Suprapubic skin (tissue), 4 donors: ENCODE measurements around the gene MRPS10. TPM values are rescaled to one million over a fixed set of nuclear protein-coding genes. Genes with fewer than 3 reads are reported as not detected.
A peak's percentile ranks its signal among the peaks of the same experiment; 100 is the strongest.

Source experiments
- DNase-seq, 2 donors: peaks; one replicate each; pipeline ENCODE4 v3.0.0-alpha.2; 2019; ENCODE audit warnings: low spot score in 2 of 2
- H3K27ac ChIP-seq: fragments of 200-600 bp; sonication (generic); one replicate; pipeline ENCODE4 v1.5.1; 2019
- H3K27me3 ChIP-seq: fragments of 200-600 bp; sonication (generic); one replicate; pipeline ENCODE4 v1.5.1; 2019
- H3K36me3 ChIP-seq: fragments of 200-600 bp; sonication (generic); one replicate; pipeline ENCODE4 v1.5.1; 2019
- H3K4me1 ChIP-seq: fragments of 200-600 bp; sonication (generic); one replicate; pipeline ENCODE4 v1.5.1; 2019
- H3K4me3 ChIP-seq: fragments of 200-600 bp; sonication (generic); one replicate; pipeline ENCODE4 v1.5.1; 2019; ENCODE audit warnings: mild to moderate bottlenecking
- H3K9me3 ChIP-seq: fragments of 200-600 bp; sonication (generic); one replicate; pipeline ENCODE4 v1.5.1; 2019
- EP300 ChIP-seq: sonication (generic); formaldehyde crosslinking; IDR thresholded peaks from one replicate; pipeline ENCODE4 v1.6.1; 2017; ENCODE audit warnings: antibody characterized with exemption
- POLR2A ChIP-seq, 2 donors: fragments of 450-650 bp; IDR thresholded peaks; one replicate each; pipeline ENCODE4 v1.6.1; 2017; ENCODE audit warnings: antibody characterized with exemption in 2 of 2, mild to moderate bottlenecking in 2 of 2, moderate library complexity in 2 of 2
- POLR2AphosphoS5 ChIP-seq, 3 donors: sonication (generic); formaldehyde crosslinking; IDR thresholded peaks; one replicate each; pipeline ENCODE4 v1.6.1; 2017; ENCODE audit warnings: antibody characterized with exemption in 3 of 3
- WGBS: methylation state at CpG from one replicate; pipeline ENCODE4 v1.1.5; 2018; 5-methylcytosine and 5-hydroxymethylcytosine counted together
- total RNA-seq, 4 donors: library from RNA; depleted of rRNA; stranded (reverse); fragments of >200 nt; gene quantifications; one replicate each; pipeline ENCODE4 v1.1.0, GENCODE V29; 2016
- TF ChIP-seq, protein P1 (sequence below), 2 donors: fragments of 200-600 bp in 1 of 2; fragments of 450-650 bp in 1 of 2; sonication (generic) in 1 of 2; IDR thresholded peaks; one replicate each; pipeline ENCODE4 v1.5.1; 2016 to 2019; ENCODE audit warnings: antibody characterized with exemption in 2 of 2, mild to moderate bottlenecking in 1 of 2, moderate library complexity in 1 of 2

Gene MRPS10
- total RNA-seq, 4 donors from 2014 or later, result 17.7 to 20.8 (median 20.3) TPM

DNA sequence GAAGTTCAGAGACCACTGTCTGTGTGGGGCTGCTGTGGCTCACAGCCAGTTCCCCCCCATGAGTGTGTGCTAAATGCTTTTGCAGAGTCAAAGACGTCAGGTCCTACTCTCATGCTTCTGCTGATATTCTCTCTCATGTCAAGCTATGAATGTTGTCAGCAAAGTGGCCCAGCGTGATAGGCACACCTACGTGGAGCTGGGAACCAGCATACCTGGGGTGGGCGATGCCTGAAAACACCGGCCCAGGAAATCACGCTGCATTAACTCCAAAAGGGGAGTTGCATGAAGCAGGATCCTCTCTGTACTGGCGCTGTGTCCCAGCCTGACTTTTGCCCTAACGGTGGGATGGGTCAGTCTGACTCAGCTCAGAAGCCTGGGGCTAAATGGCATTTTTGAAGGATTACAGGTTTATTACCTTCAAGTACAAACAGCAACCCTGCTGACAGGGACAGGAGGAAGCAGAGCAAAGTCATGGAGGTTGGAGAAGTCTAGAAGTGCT, 9.0 kb upstream of the MRPS10 start:
- Histone ChIP-seq H3K4me3 (no peak overlapping the region), H3K27ac (peak overlapping the region; percentile 69), H3K36me3 (peaks cover 25% of the 10 kb centered on the region), H3K27me3 (no peaks in the 10 kb centered on the region), H3K4me1 (peaks cover 16% of the 10 kb centered on the region), H3K9me3 (no peaks in the 10 kb centered on the region)
- no peak for DNase-seq
- WGBS, result 37% methylated on average over 8 of the region's 8 CpGs
- TF ChIP-seq POLR2AphosphoS5 (IDR thresholded peaks at IDR 0.05) (no peak), POLR2A (IDR thresholded peaks at IDR 0.05) (no peak), EP300 (no peak)
- TF ChIP-seq, protein P1, sequence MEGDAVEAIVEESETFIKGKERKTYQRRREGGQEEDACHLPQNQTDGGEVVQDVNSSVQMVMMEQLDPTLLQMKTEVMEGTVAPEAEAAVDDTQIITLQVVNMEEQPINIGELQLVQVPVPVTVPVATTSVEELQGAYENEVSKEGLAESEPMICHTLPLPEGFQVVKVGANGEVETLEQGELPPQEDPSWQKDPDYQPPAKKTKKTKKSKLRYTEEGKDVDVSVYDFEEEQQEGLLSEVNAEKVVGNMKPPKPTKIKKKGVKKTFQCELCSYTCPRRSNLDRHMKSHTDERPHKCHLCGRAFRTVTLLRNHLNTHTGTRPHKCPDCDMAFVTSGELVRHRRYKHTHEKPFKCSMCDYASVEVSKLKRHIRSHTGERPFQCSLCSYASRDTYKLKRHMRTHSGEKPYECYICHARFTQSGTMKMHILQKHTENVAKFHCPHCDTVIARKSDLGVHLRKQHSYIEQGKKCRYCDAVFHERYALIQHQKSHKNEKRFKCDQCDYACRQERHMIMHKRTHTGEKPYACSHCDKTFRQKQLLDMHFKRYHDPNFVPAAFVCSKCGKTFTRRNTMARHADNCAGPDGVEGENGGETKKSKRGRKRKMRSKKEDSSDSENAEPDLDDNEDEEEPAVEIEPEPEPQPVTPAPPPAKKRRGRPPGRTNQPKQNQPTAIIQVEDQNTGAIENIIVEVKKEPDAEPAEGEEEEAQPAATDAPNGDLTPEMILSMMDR (IDR thresholded peaks at IDR 0.05), result no peak

DNA sequence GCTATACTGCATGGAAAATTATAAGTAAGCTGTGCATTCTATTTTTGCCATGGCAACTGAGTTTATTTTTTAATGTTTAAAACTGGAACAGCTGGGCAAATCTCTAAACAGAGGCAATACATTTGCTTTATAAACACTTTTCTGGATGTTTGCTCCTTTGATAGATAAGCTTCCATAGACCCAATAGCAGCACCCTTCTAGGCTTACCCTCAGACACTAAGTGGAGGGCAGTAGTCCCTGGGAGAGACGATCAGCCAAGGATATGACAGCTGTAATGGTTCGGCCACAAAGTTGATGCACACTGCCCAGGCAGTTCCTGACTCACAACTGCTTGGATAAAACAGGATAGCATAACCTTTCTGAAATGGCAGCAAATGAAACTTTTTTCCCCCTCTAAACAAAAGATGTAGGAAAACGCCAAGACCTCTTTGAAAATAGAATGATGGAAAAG, 8.5 kb upstream of the MRPS10 start:
- no peak overlapping the region for H3K4me3 ChIP-seq
- peak overlapping the region; percentile 69 for H3K27ac ChIP-seq
- no peak for TF ChIP-seq POLR2A (IDR thresholded peaks at IDR 0.05)
- no peak for TF ChIP-seq EP300
- no peak for TF ChIP-seq POLR2AphosphoS5 (IDR thresholded peaks at IDR 0.05)
- TF ChIP-seq, protein P1 (IDR thresholded peaks at IDR 0.05), result no peak
- peaks cover 17% of the 10 kb centered on the region for H3K4me1 ChIP-seq
- 48% methylated on average over 3 of the region's 3 CpGs for whole genome bisulfite sequencing
- no peaks in the 10 kb centered on the region for H3K9me3 ChIP-seq
- no peak for DNase-seq
- no peaks in the 10 kb centered on the region for H3K27me3 ChIP-seq
- H3K36me3 ChIP-seq, result peaks cover 20% of the 10 kb centered on the region

DNA sequence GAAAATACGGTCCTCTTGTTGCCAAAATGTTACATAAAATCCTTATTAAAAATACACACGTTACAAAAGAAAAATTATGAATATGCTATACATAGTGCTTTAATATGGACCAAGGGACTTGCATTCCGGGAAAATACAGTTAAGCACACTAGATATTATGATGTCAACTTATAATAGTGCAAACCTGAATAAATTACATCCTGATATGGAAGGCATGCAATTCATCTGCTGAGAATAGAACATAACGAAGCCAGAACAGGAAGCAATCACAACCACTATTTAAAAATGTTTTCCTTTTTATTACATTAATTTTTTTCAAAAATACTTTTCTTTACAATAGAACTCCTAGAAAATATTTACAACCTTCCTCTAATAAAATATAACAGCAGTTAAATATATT, 7.8 kb upstream of the MRPS10 start:
- WGBS, result 60% methylated on average over 4 of the region's 4 CpGs
- Histone ChIP-seq H3K36me3 (peaks cover 14% of the 10 kb centered on the region), H3K4me1 (peaks cover 24% of the 10 kb centered on the region), H3K4me3 (no peak overlapping the region), H3K9me3 (no peaks in the 10 kb centered on the region), H3K27me3 (no peaks in the 10 kb centered on the region), H3K27ac (no peak overlapping the region)
- DNase-seq, result no peak
- TF ChIP-seq, protein P1 (IDR thresholded peaks at IDR 0.05), result no peak
- no peak for TF ChIP-seq EP300
- TF ChIP-seq POLR2A (IDR thresholded peaks at IDR 0.05), result no peak

DNA sequence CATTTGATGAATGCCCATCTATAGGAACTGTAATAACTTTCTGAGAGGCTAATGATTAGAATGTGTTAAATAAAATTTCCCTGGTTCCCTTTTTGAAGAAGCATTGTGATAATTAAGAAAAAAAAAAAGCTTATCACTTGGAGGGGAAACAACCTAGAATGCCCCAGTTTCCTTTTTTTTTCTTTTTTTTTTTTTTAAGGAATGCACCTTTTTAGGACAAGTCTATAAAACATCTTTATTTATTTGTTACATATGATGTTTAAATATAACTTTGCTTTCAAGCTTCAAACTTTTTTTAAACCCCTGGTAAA, 7.3 kb upstream of the MRPS10 start:
- Histone ChIP-seq H3K4me1 (peaks cover 23% of the 10 kb centered on the region), H3K4me3 (no peak overlapping the region), H3K9me3 (no peaks in the 10 kb centered on the region), H3K36me3 (peaks cover 13% of the 10 kb centered on the region), H3K27ac (no peak overlapping the region), H3K27me3 (no peaks in the 10 kb centered on the region)
- DNase-seq, result no peak
- TF ChIP-seq, protein P1 (IDR thresholded peaks at IDR 0.05), result no peak
- TF ChIP-seq POLR2AphosphoS5 (IDR thresholded peaks at IDR 0.05), result no peak
- no peak for TF ChIP-seq EP300
- no peak for TF ChIP-seq POLR2A (IDR thresholded peaks at IDR 0.05)

DNA sequence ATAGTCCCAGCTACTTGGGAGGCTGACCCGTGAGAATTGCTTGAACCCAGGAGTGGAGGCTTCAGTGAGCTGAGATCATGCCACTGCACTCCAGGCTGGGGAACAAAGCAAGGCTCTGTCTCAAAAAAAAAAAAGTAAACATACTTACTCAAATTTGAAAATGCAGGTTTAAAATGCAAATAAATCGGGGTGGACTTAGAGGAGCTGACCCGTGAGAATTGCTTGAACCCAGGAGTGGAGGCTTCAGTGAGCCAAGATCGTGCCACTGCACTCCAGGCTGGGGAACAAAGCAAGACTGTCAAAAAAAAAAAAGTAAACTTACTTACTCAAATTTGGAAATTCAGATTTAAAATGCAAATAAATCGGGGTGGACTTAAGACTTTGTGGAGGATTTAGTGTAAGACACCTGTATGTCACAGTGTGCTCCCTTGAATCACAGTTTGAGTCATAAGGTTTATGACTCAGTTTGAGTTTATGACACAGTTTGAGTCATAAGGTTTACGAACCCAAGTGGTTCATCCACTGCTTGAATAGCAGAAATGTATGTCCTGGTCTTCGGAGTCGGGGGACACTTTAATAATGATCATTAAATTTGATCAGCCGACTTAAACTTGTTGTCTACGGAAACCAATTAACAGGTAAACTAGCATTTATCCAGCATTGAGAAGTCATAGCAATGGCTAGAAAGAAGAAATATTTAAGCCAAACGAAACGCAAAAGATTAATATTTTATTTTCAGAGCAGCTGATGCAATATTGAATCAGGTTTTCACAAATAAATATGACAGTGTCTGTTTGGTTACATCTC, 6.8 kb upstream of the MRPS10 start:
- peaks cover 22% of the 10 kb centered on the region for H3K4me1 ChIP-seq

More for the DNA sequence above, 6.8 kb upstream of the MRPS10 start:
- peaks cover 13% of the 10 kb centered on the region for H3K36me3 ChIP-seq
- H3K4me3 ChIP-seq, result no peak overlapping the region
- TF ChIP-seq POLR2AphosphoS5 (IDR thresholded peaks at IDR 0.05), result no peak
- TF ChIP-seq POLR2A (IDR thresholded peaks at IDR 0.05), result no peak
- no peak for TF ChIP-seq EP300
- TF ChIP-seq, protein P1 (IDR thresholded peaks at IDR 0.05), result no peak
- 82% methylated on average over 12 of the region's 12 CpGs for WGBS
- no peaks in the 10 kb centered on the region for H3K9me3 ChIP-seq
- no peak overlapping the region for H3K27ac ChIP-seq
- no peak for DNase-seq
- no peaks in the 10 kb centered on the region for H3K27me3 ChIP-seq
